HepG2 (cell line): ENCODE data around the gene SP7. TPM values are rescaled to one million over a fixed set of nuclear protein-coding genes. Genes with fewer than 3 reads are reported as not detected.

Experiments used
- MTA1 ChIP-seq: sonication (generic); formaldehyde crosslinking; IDR thresholded peaks from 2 replicates; pipeline ENCODE4 v1.4.0; 2020; ENCODE audit warnings: missing genetic modification reagents, mild to moderate bottlenecking, borderline replicate concordance
- NCOA1 ChIP-seq: sonication (generic); formaldehyde crosslinking; IDR thresholded peaks from 2 replicates; pipeline ENCODE4 v1.9.0; 2021; ENCODE audit warnings: missing genetic modification reagents
- SIX4 ChIP-seq: sonication (generic); formaldehyde crosslinking; IDR thresholded peaks from 2 replicates; pipeline ENCODE4 v1.4.0; 2020; ENCODE audit warnings: missing genetic modification reagents
- YY1 ChIP-seq: IDR thresholded peaks from 2 replicates; pipeline ENCODE4 v1.6.1; 2011; ENCODE audit warnings: low read length, low read depth, moderate library complexity, mild to moderate bottlenecking; ENCODE audit not compliant: insufficient read depth, insufficient replicate concordance
- ZSCAN31 ChIP-seq: sonication (generic); formaldehyde crosslinking; IDR thresholded peaks from 2 replicates; pipeline ENCODE4 v1.5.0; 2020; ENCODE audit warnings: low read depth, mild to moderate bottlenecking, missing genetic modification reagents
- polyA plus RNA-seq, 8 experiments: library from polyadenylated mRNA; depleted of rRNA in 3 of 8; stranded (reverse) in 7 of 8; unstranded in 1 of 8; fragments of >200 nt; fragmentation: Illumina TruSeq in 4 of 8; extraction: Trizol in 4 of 8; gene quantifications; 2 replicates each; pipeline versions ENCODE4 v1.2.1 to v1.2.3, GENCODE V29; 2011 to 2016; ENCODE audit warnings: low read depth in 4 of 8, missing spikeins in 1 of 8, mixed read lengths in 1 of 8; ENCODE audit not compliant: insufficient read depth in 1 of 8
- total RNA-seq, 5 experiments: library from RNA; depleted of rRNA; stranded (reverse); fragments of >200 nt; fragmentation: Illumina TruSeq; extraction: Trizol; gene quantifications; 2 replicates each; pipeline ENCODE4 v1.2.3, GENCODE V29; 2016; ENCODE audit warnings: low read depth in 1 of 5
- TF ChIP-seq, protein P1 (sequence below), 2 experiments: sonication (generic) in 1 of 2; formaldehyde crosslinking in 1 of 2; IDR thresholded peaks; 2 replicates each; pipeline versions ENCODE4 v1.5.1 to v1.6.1; 2011 to 2020; ENCODE audit warnings: borderline replicate concordance in 1 of 2, low read depth in 1 of 2, low read length in 1 of 2, mild to moderate bottlenecking in 1 of 2, missing genetic modification reagents in 1 of 2, moderate library complexity in 1 of 2
- TF ChIP-seq, protein P2 (sequence below): sonication (generic); formaldehyde crosslinking; IDR thresholded peaks from 2 replicates; pipeline ENCODE4 v1.4.0; 2020; ENCODE audit warnings: missing genetic modification reagents
- TF ChIP-seq, protein P3 (sequence below): sonication (generic); formaldehyde crosslinking; conservative IDR thresholded peaks from 2 replicates; pipeline ENCODE4 v1.4.0; 2020; ENCODE audit warnings: mild to moderate bottlenecking, missing genetic modification reagents, moderate library complexity
- TF ChIP-seq, protein P4 (sequence below): sonication (generic); formaldehyde crosslinking; conservative IDR thresholded peaks from 2 replicates; pipeline ENCODE4 v1.4.0; 2020; ENCODE audit warnings: missing genetic modification reagents
- TF ChIP-seq, protein P5 (sequence below): sonication (generic); formaldehyde crosslinking; IDR thresholded peaks from 2 replicates; pipeline ENCODE4 v1.5.0; 2020; ENCODE audit warnings: missing genetic modification reagents
- TF ChIP-seq, protein P6 (sequence below): sonication (generic); formaldehyde crosslinking; IDR thresholded peaks from 2 replicates; pipeline ENCODE4 v1.5.0; 2020; ENCODE audit warnings: mild to moderate bottlenecking, low read depth, missing genetic modification reagents, borderline replicate concordance
- TF ChIP-seq, protein P7 (sequence below): sonication (generic); formaldehyde crosslinking; IDR thresholded peaks from 2 replicates; pipeline ENCODE4 v1.8.1; 2023; ENCODE audit warnings: mild to moderate bottlenecking, missing genetic modification reagents, borderline replicate concordance

The SP7 gene
- total and polyA plus RNA-seq, 2 of the 13 experiments (the other 11 are each of a cell fraction or from before 2014, with no cell fraction given) = not detected

DNA sequence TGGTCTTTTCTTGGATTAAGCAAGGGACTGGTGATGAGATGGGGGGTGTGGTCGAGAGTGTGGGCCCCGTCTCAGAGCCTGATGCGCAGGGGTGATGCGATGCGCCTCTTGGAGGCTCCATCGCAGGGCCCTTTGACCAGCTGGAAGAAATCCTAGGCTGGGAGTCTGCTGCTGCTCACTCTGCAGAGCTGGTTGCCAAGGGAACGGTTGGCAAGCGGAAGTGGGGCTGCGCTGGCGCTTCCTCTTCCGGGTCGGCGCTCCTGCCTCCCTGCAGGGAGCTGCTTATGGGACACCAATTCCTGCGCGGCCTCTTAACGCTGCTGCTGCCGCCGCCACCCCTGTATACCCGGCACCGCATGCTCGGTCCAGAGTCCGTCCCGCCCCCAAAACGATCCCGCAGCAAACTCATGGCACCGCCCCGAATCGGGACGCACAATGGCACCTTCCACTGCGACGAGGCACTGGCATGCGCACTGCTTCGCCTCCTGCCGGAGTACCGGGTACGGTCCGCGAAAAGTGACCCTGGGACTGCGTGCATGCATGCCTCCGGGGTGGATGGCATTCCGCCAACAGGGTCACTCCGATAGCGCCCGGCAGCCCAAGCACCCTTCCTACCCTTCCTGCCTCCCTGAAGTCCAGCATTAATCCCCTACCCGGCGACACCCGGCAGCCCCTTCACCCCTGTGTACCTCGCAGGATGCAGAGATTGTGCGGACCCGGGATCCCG lies 36.5 kb downstream of the SP7 start, which contains the start of gene MYG1 (continued):
- TF ChIP-seq, protein P1, sequence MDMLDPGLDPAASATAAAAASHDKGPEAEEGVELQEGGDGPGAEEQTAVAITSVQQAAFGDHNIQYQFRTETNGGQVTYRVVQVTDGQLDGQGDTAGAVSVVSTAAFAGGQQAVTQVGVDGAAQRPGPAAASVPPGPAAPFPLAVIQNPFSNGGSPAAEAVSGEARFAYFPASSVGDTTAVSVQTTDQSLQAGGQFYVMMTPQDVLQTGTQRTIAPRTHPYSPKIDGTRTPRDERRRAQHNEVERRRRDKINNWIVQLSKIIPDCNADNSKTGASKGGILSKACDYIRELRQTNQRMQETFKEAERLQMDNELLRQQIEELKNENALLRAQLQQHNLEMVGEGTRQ (IDR thresholded peaks at IDR 0.05; ENCODE audit: low read depth, low read length) = no peak
- TF ChIP-seq, protein P1 (CRISPR knock-in tag; IDR thresholded peaks at IDR 0.05; ENCODE audit: borderline replicate concordance) = no peak
- TF ChIP-seq SIX4 (CRISPR knock-in tag) (no peak), MTA1 (CRISPR knock-in tag) (0 out of 2 replicates have a peak, but pooled peaks have one; percentile 40), YY1 (peak; percentile 80), NCOA1 (CRISPR knock-in tag) (no peak; the same call in 1 of the 2 replicates), ZSCAN31 (CRISPR knock-in tag) (peak; percentile 56; the same call in 1 of the 2 replicates)
- TF ChIP-seq, protein P2, sequence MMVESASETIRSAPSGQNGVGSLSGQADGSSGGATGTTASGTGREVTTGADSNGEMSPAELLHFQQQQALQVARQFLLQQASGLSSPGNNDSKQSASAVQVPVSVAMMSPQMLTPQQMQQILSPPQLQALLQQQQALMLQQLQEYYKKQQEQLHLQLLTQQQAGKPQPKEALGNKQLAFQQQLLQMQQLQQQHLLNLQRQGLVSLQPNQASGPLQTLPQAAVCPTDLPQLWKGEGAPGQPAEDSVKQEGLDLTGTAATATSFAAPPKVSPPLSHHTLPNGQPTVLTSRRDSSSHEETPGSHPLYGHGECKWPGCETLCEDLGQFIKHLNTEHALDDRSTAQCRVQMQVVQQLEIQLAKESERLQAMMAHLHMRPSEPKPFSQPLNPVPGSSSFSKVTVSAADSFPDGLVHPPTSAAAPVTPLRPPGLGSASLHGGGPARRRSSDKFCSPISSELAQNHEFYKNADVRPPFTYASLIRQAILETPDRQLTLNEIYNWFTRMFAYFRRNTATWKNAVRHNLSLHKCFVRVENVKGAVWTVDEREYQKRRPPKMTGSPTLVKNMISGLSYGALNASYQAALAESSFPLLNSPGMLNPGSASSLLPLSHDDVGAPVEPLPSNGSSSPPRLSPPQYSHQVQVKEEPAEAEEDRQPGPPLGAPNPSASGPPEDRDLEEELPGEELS = no peak; the same call in none of the 2 replicates
- TF ChIP-seq, protein P3, sequence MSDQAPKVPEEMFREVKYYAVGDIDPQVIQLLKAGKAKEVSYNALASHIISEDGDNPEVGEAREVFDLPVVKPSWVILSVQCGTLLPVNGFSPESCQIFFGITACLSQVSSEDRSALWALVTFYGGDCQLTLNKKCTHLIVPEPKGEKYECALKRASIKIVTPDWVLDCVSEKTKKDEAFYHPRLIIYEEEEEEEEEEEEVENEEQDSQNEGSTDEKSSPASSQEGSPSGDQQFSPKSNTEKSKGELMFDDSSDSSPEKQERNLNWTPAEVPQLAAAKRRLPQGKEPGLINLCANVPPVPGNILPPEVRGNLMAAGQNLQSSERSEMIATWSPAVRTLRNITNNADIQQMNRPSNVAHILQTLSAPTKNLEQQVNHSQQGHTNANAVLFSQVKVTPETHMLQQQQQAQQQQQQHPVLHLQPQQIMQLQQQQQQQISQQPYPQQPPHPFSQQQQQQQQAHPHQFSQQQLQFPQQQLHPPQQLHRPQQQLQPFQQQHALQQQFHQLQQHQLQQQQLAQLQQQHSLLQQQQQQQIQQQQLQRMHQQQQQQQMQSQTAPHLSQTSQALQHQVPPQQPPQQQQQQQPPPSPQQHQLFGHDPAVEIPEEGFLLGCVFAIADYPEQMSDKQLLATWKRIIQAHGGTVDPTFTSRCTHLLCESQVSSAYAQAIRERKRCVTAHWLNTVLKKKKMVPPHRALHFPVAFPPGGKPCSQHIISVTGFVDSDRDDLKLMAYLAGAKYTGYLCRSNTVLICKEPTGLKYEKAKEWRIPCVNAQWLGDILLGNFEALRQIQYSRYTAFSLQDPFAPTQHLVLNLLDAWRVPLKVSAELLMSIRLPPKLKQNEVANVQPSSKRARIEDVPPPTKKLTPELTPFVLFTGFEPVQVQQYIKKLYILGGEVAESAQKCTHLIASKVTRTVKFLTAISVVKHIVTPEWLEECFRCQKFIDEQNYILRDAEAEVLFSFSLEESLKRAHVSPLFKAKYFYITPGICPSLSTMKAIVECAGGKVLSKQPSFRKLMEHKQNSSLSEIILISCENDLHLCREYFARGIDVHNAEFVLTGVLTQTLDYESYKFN (CRISPR knock-in tag) = peak; percentile 60
- TF ChIP-seq, protein P4, sequence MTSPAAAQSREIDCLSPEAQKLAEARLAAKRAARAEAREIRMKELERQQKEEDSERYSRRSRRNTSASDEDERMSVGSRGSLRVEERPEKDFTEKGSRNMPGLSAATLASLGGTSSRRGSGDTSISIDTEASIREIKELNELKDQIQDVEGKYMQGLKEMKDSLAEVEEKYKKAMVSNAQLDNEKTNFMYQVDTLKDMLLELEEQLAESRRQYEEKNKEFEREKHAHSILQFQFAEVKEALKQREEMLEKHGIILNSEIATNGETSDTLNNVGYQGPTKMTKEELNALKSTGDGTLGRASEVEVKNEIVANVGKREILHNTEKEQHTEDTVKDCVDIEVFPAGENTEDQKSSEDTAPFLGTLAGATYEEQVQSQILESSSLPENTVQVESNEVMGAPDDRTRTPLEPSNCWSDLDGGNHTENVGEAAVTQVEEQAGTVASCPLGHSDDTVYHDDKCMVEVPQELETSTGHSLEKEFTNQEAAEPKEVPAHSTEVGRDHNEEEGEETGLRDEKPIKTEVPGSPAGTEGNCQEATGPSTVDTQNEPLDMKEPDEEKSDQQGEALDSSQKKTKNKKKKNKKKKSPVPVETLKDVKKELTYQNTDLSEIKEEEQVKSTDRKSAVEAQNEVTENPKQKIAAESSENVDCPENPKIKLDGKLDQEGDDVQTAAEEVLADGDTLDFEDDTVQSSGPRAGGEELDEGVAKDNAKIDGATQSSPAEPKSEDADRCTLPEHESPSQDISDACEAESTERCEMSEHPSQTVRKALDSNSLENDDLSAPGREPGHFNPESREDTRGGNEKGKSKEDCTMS (CRISPR knock-in tag) = no peak
- TF ChIP-seq, protein P5, sequence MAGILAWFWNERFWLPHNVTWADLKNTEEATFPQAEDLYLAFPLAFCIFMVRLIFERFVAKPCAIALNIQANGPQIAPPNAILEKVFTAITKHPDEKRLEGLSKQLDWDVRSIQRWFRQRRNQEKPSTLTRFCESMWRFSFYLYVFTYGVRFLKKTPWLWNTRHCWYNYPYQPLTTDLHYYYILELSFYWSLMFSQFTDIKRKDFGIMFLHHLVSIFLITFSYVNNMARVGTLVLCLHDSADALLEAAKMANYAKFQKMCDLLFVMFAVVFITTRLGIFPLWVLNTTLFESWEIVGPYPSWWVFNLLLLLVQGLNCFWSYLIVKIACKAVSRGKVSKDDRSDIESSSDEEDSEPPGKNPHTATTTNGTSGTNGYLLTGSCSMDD (CRISPR knock-in tag) = no peak
- TF ChIP-seq, protein P6, sequence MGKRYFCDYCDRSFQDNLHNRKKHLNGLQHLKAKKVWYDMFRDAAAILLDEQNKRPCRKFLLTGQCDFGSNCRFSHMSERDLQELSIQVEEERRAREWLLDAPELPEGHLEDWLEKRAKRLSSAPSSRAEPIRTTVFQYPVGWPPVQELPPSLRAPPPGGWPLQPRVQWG (CRISPR knock-in tag) = no peak
- TF ChIP-seq, protein P7, sequence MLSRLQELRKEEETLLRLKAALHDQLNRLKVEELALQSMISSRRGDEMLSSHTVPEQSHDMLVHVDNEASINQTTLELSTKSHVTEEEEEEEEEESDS = peak; percentile 82; the same call in 1 of the 2 replicates
